ENCODE measurements around the gene UBE2J2.

GRCh38 chr1:1322418-1322817, 48.8 kb upstream of the UBE2J2 start:
- TF ChIP-seq CTCF (IDR thresholded peaks at IDR 0.05; ENCODE audit: low read length): no peak
- no peak for TF ChIP-seq EZH2 (IDR thresholded peaks at IDR 0.05; ENCODE audit: borderline replicate concordance, low read length)
